Astrocyte (in vitro differentiated cells and primary cell): ENCODE measurements around the gene NFIA.

Source experiments
- EZH2 ChIP-seq: IDR thresholded peaks from 2 replicates; pipeline ENCODE4 v1.6.1; 2012; ENCODE audit warnings: mild to moderate bottlenecking, low read length, inconsistent platforms; ENCODE audit not compliant: insufficient read depth
- TF ChIP-seq, protein P1 (sequence below): IDR thresholded peaks from 2 replicates; pipeline ENCODE4 v1.5.1; 2011; ENCODE audit warnings: low read depth, mild to moderate bottlenecking, inconsistent platforms, low read length, moderate library complexity; ENCODE audit not compliant: insufficient read depth

DNA sequence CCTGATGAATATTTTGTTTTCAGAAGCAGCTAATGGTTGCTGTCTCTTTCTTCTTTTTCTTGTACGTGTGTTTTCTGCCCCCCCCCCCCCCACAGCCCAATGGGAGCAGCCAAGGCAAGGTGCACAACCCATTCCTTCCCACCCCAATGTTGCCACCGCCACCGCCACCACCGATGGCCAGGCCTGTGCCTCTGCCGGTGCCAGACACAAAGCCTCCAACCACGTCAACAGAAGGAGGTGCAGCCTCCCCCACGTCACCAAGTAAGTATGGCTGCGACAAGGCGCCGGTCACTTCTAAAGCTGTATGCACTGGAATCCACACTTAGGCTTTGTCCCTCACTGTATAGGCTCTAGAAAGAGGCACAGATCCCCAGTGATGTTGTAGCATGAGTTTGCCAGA is 324.1 kb downstream of the NFIA start:
- TF ChIP-seq, protein P1, sequence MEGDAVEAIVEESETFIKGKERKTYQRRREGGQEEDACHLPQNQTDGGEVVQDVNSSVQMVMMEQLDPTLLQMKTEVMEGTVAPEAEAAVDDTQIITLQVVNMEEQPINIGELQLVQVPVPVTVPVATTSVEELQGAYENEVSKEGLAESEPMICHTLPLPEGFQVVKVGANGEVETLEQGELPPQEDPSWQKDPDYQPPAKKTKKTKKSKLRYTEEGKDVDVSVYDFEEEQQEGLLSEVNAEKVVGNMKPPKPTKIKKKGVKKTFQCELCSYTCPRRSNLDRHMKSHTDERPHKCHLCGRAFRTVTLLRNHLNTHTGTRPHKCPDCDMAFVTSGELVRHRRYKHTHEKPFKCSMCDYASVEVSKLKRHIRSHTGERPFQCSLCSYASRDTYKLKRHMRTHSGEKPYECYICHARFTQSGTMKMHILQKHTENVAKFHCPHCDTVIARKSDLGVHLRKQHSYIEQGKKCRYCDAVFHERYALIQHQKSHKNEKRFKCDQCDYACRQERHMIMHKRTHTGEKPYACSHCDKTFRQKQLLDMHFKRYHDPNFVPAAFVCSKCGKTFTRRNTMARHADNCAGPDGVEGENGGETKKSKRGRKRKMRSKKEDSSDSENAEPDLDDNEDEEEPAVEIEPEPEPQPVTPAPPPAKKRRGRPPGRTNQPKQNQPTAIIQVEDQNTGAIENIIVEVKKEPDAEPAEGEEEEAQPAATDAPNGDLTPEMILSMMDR, result no peak
- no peak for TF ChIP-seq EZH2
